Ishikawa (cell line): Measurements from ENCODE around the gene CCL7.

Source experiments
- CEBPB ChIP-seq: IDR thresholded peaks from 2 replicates; pipeline ENCODE4 v1.6.1; 2012
- CREB1 ChIP-seq: IDR thresholded peaks from 2 replicates; pipeline ENCODE4 v1.6.1; 2012; ENCODE audit warnings: low read depth
- EGR1 ChIP-seq: IDR thresholded peaks from 2 replicates; pipeline ENCODE4 v1.6.1; 2012
- EP300 ChIP-seq: IDR thresholded peaks from 2 replicates; pipeline ENCODE4 v1.6.1; 2012; ENCODE audit warnings: borderline replicate concordance
- FOXM1 ChIP-seq: IDR thresholded peaks from 2 replicates; pipeline ENCODE4 v1.6.1; 2012; ENCODE audit warnings: low read depth, borderline replicate concordance
- MAX ChIP-seq: IDR thresholded peaks from 2 replicates; pipeline ENCODE4 v1.6.1; 2012
- NFIC ChIP-seq: IDR thresholded peaks from 2 replicates; pipeline ENCODE4 v1.6.1; 2012
- RAD21 ChIP-seq: IDR thresholded peaks from 2 replicates; pipeline ENCODE4 v1.6.1; 2012; ENCODE audit warnings: low read depth
- REST ChIP-seq: IDR thresholded peaks from 2 replicates; pipeline ENCODE4 v1.6.1; 2012; ENCODE audit warnings: low read depth, mild to moderate bottlenecking
- TAF1 ChIP-seq: IDR thresholded peaks from 2 replicates; pipeline ENCODE4 v1.6.1; 2012; ENCODE audit warnings: low read depth, mild to moderate bottlenecking
- TCF12 ChIP-seq: IDR thresholded peaks from 2 replicates; pipeline ENCODE4 v1.6.1; 2012; ENCODE audit warnings: low read depth
- TEAD4 ChIP-seq: IDR thresholded peaks from 2 replicates; pipeline ENCODE4 v1.6.1; 2012
- USF1 ChIP-seq: IDR thresholded peaks from 2 replicates; pipeline ENCODE4 v1.6.1; 2012
- YY1 ChIP-seq: IDR thresholded peaks from 2 replicates; pipeline ENCODE4 v1.6.1; 2012; ENCODE audit warnings: low read depth
- ZBTB7A ChIP-seq: IDR thresholded peaks from 2 replicates; pipeline ENCODE4 v1.6.1; 2012; ENCODE audit warnings: low read depth

The CCL7 gene

GRCh38 chr17:34245351-34245905 lies 24.6 kb upstream of the CCL7 start:
- TF ChIP-seq CEBPB, result no peak
- TF ChIP-seq TEAD4, result no peak
- TF ChIP-seq USF1, result no peak
- TF ChIP-seq EGR1, result no peak
- no peak for TF ChIP-seq NFIC
- TF ChIP-seq FOXM1, result no peak
- TF ChIP-seq CREB1, result no peak
- TF ChIP-seq EP300, result no peak
- no peak for TF ChIP-seq RAD21
- no peak for TF ChIP-seq TAF1
- no peak for TF ChIP-seq MAX
- TF ChIP-seq REST, result no peak
- no peak for TF ChIP-seq TCF12
- TF ChIP-seq ZBTB7A, result no peak
- TF ChIP-seq YY1, result no peak

- TF ChIP-seq REST, result no peak
- no peak for TF ChIP-seq NFIC
- TF ChIP-seq TEAD4, result no peak
- TF ChIP-seq CEBPB, result no peak
- no peak for TF ChIP-seq MAX
- no peak for TF ChIP-seq TCF12
These were observed 23.6 kb upstream of the CCL7 start for GRCh38 chr17:34246446-34246845.

- TF ChIP-seq TEAD4 (no peak), ZBTB7A (no peak), RAD21 (no peak), EGR1 (no peak), YY1 (no peak), CREB1 (no peak), MAX (no peak), CEBPB (no peak), NFIC (no peak), FOXM1 (no peak), REST (no peak), USF1 (no peak)
These were observed 23.1 kb upstream of the CCL7 start for GRCh38 chr17:34246881-34247280.

- TF ChIP-seq TAF1, result no peak
- no peak for TF ChIP-seq EGR1
- TF ChIP-seq CEBPB, result no peak
- TF ChIP-seq USF1, result no peak
- TF ChIP-seq TCF12, result no peak
- TF ChIP-seq MAX, result no peak
- no peak for TF ChIP-seq ZBTB7A
- TF ChIP-seq RAD21, result no peak
- no peak for TF ChIP-seq TEAD4
- no peak for TF ChIP-seq CREB1
- TF ChIP-seq EP300, result no peak
- TF ChIP-seq REST, result no peak
- no peak for TF ChIP-seq FOXM1
- no peak for TF ChIP-seq NFIC
- TF ChIP-seq YY1, result no peak
These were observed 21.5 kb upstream of the CCL7 start for GRCh38 chr17:34248511-34249024.
